K562 (cell line): ENCODE measurements around the gene CSRNP2. TPM values are rescaled to one million over a fixed set of nuclear protein-coding genes. Genes with fewer than 3 reads are reported as not detected.

Source experiments
- ATAC-seq: fragments of 200-7000 bp; cut with Tn5 transposase; 3 replicates; pipeline ENCODE4 v1.9.1; 2020; ENCODE audit warnings: moderate library complexity
- BruUV-seq: library from RNA; stranded (reverse); fragments of 400-500 nt; replicated peaks from 2 replicates; lab custom pipeline; 2021; lab: Mats Ljungman, UMichigan
- CTCF ChIA-PET: fragments of 300-600 bp; formaldehyde crosslinking; extraction: SDS; loops from one replicate; lab custom pipeline; 2021; ENCODE audit warnings: low intra/inter-chr PET ratio; lab: Yijun Ruan, JAX
- POLR2A ChIA-PET: fragments of 300-600, 350-650 bp; sonication (Branson Sonifier 250); formaldehyde crosslinking; extraction: SDS; loops from one replicate; lab custom pipeline; 2021; ENCODE audit warnings: antibody characterized with exemption, inconsistent platforms; lab: Yijun Ruan, JAX
- DNase-seq, 4 experiments: peaks; one replicate each; pipeline versions ENCODE4 v3.0.0 to v3.0.0-alpha.2; 2011 to 2018; ENCODE audit warnings: low spot score in 3 of 4, mixed read lengths in 3 of 4; ENCODE audit errors: extremely low read depth in 1 of 4
- FAIRE-seq: peaks from 2 replicates; lab custom pipeline; 2011; peaks lifted over from hg19 to GRCh38; lab: Jason Lieb, UNC
- H2AFZ ChIP-seq: 2 replicates; pipeline ENCODE4 v1.6.0; 2011; ENCODE audit warnings: low read depth, low read length, control low read depth, inconsistent platforms
- H3K27ac ChIP-seq: fragments of 200-600 bp; 3 replicates; pipeline ENCODE4 v1.8.0; 2011; ENCODE audit warnings: low read depth, mild to moderate bottlenecking, control low read depth, inconsistent platforms, low read length, moderate library complexity, mixed read lengths; ENCODE audit errors: extremely low read depth
- H3K27me3 ChIP-seq, 2 experiments: fragments of 300-600 bp in 1 of 2; 2 replicates in 1 of 2; 3 replicates in 1 of 2; pipeline versions ENCODE4 v1.6.0 to v1.8.0; 2011; ENCODE audit warnings: inconsistent platforms in 2 of 2, low read length in 2 of 2, mild to moderate bottlenecking in 1 of 2, mixed read lengths in 1 of 2, moderate library complexity in 1 of 2; ENCODE audit not compliant: control insufficient read depth in 2 of 2, insufficient read depth in 2 of 2
- H3K36me3 ChIP-seq: fragments of 300-600 bp; 3 replicates; pipeline ENCODE4 v1.8.0; 2011; ENCODE audit warnings: mild to moderate bottlenecking, low read length, inconsistent platforms; ENCODE audit not compliant: control insufficient read depth, insufficient read depth
- H3K4me1 ChIP-seq, 2 experiments: fragments of 200-600 bp in 1 of 2; replicated peaks in 1 of 2; 2 replicates in 1 of 2; 3 replicates in 1 of 2; pipeline versions ENCODE4 v1.5.1 to v1.8.0; 2011; ENCODE audit warnings: inconsistent platforms in 2 of 2, low read length in 2 of 2, mild to moderate bottlenecking in 1 of 2, mixed read lengths in 1 of 2, moderate library complexity in 1 of 2; ENCODE audit not compliant: control insufficient read depth in 2 of 2, insufficient read depth in 2 of 2
- H3K4me2 ChIP-seq: 2 replicates; pipeline ENCODE4 v1.6.1; 2011; ENCODE audit warnings: low read length, control low read depth, inconsistent platforms, mixed read lengths; ENCODE audit not compliant: insufficient read depth
- H3K4me3 ChIP-seq: fragments of 200-600 bp; sonication (generic), shearing (Covaris generic); 2 replicates; pipeline ENCODE4 v1.5.1; 2016; ENCODE audit warnings: control low read depth, inconsistent platforms
- H3K79me2 ChIP-seq: fragments of 200-600 bp; 3 replicates; pipeline ENCODE4 v1.8.0; 2011; ENCODE audit warnings: low read length, inconsistent platforms; ENCODE audit not compliant: control insufficient read depth, insufficient read depth
- H3K9ac ChIP-seq, 2 experiments: 2 replicates each; pipeline versions ENCODE4 v1.6.0 to v1.6.1; 2011; ENCODE audit warnings: low read depth in 2 of 2, low read length in 2 of 2, control low read depth in 1 of 2, inconsistent platforms in 1 of 2, mild to moderate bottlenecking in 1 of 2, mixed read lengths in 1 of 2; ENCODE audit not compliant: insufficient read depth in 1 of 2
- H3K9me1 ChIP-seq: one replicate; pipeline ENCODE4 v1.6.0; 2011; ENCODE audit warnings: inconsistent platforms, mild to moderate bottlenecking, low read length, moderate library complexity; ENCODE audit not compliant: control insufficient read depth, insufficient read depth
- H3K9me3 ChIP-seq: replicated peaks from 2 replicates; pipeline ENCODE4 v1.5.1; 2011; ENCODE audit warnings: low read depth, low read length, inconsistent platforms; ENCODE audit not compliant: control insufficient read depth, insufficient read depth
- H4K20me1 ChIP-seq: replicated peaks from 2 replicates; pipeline ENCODE4 v1.6.1; 2011; ENCODE audit warnings: low read length, inconsistent platforms, mixed read lengths; ENCODE audit not compliant: control insufficient read depth, insufficient read depth
- CEBPB ChIP-seq: fragments of 450-650 bp; IDR thresholded peaks from 2 replicates; pipeline ENCODE4 v1.6.1; 2016; ENCODE audit warnings: missing genetic modification characterization, missing compliant biosample characterization
- PHB ChIP-seq: fragments of 250-450 bp; sonication (Bioruptor Pico); IDR thresholded peaks from 2 replicates; pipeline ENCODE4 v1.5.0; 2021
- ZNF224 ChIP-seq: sonication (generic); formaldehyde crosslinking; IDR thresholded peaks from 2 replicates; pipeline ENCODE4 v1.8.0; 2022; ENCODE audit warnings: mild to moderate bottlenecking, missing genetic modification reagents
- ZNF384 ChIP-seq: IDR thresholded peaks from 2 replicates; pipeline ENCODE4 v1.6.1; 2012; ENCODE audit warnings: low read depth, low read length, improper control_type of control experiment
- WGBS: fragments of 100-300 bp; shearing (Covaris generic); methylation state at CpG from one replicate; pipeline ENCODE4 v1.1.6; 2016; ENCODE audit warnings: low coverage, mixed read lengths; ENCODE audit not compliant: insufficient coverage; ENCODE audit errors: missing lambda C conversion rate; 5-methylcytosine and 5-hydroxymethylcytosine counted together
- in situ Hi-C: fragments of 300-500 bp; cut with MboI; formaldehyde crosslinking; loops from 4 replicates; pipeline ENCODE4 v1.15.0; 2018; ENCODE audit warnings: inconsistent platforms, mixed read lengths
- intact Hi-C: fragments of 100-400 bp; cut with micrococcal nuclease; formaldehyde crosslinking; loops from 2 replicates; pipeline ENCODE4 v1.14.2; 2022
- polyA plus RNA-seq, 8 experiments: library from polyadenylated mRNA; depleted of rRNA in 4 of 8; stranded (reverse) in 5 of 8; unstranded in 3 of 8; fragments of >200 nt; fragmentation: Nextera tagmentation in 2 of 8; fragmentation: Illumina TruSeq in 1 of 8; extraction: Ambion mirVana in 2 of 8; extraction: Trizol in 1 of 8; gene quantifications; 2 replicates each; pipeline versions ENCODE4 v1.2.1 to v1.2.3, GENCODE V29; 2011 to 2014; ENCODE audit warnings: inconsistent platforms in 1 of 8, missing spikeins in 1 of 8
- total RNA-seq, 7 experiments: library from RNA; depleted of rRNA in 6 of 7; stranded (reverse); fragments of >200 nt in 6 of 7; fragmentation: Illumina TruSeq in 2 of 7; extraction: Trizol in 2 of 7; gene quantifications; 2 replicates each; pipeline versions ENCODE4 v1.2.1 to v1.2.3, GENCODE V29; 2011 to 2021; ENCODE audit warnings: low replicate concordance in 1 of 7

The CSRNP2 gene
- total and polyA plus RNA-seq, 9 of the 15 experiments (the other 6 are each of a cell fraction or from before 2014, with no cell fraction given), result 1.6 to 13.9 (median 5.9) TPM

- intact Hi-C loops (no loop called here), in situ Hi-C loops (no loop called here)
- TF ChIP-seq ZNF384 (peak; percentile 18; the same call in 1 of the 2 replicates), ZNF224 (CRISPR knock-in tag) (no peak), CEBPB (tag) (peak; percentile 85)
- no TSS peak for BruUV-seq
- no peaks in the 10 kb centered on the region for H4K20me1 ChIP-seq
- H3K4me1 ChIP-seq, result peaks cover 32 to 58% of the 10 kb centered on the region in 2 experiments
- H3K9me1 ChIP-seq, result no peaks in the 10 kb centered on the region
- no peak for FAIRE-seq
- ChIA-PET POLR2A (interaction anchor here (1.0 to 1.5 kb wide), 2 partner anchors 10 to 301 kb away, joined by 5 read pairs; no protein-coding TSS in a partner anchor), CTCF (no interaction called here)
- H2AFZ ChIP-seq, result no peak overlapping the region
- H3K4me3 ChIP-seq, result no peak overlapping the region
- H3K79me2 ChIP-seq, result peaks cover 97% of the 10 kb centered on the region
- no peaks in the 10 kb centered on the region for H3K27me3 ChIP-seq
- no peak for DNase-seq
- no peak overlapping the region for H3K4me2 ChIP-seq
- peak overlapping the region; percentile 91 for H3K27ac ChIP-seq
- no peaks in the 10 kb centered on the region; the same call in 2 of the 3 replicates for H3K36me3 ChIP-seq
- H3K9me3 ChIP-seq, result no peaks in the 10 kb centered on the region
- 26% methylated on average over 2 of the region's 2 CpGs for WGBS
- H3K9ac ChIP-seq, result peak overlapping the region; percentile 4 to 89; a peak in 2 of 4 replicates
- no peak for ATAC-seq
Measured at GRCh38 chr12:51019927-51020326, 63.5 kb downstream of the CSRNP2 start.

- in situ Hi-C loops (no loop called here), intact Hi-C loops (no loop called here)
- 72% methylated on average over 2 of the region's 2 CpGs for WGBS
Measured at GRCh38 chr12:51018956-51019355, 64.4 kb downstream of the CSRNP2 start.

More at GRCh38 chr12:51018956-51019355, 64.4 kb downstream of the CSRNP2 start:
- H3K9ac ChIP-seq, result peak overlapping the region in 1 of 2 experiments; percentile 89; a peak in 2 of 4 replicates
- peaks cover 97% of the 10 kb centered on the region for H3K79me2 ChIP-seq
- H4K20me1 ChIP-seq, result no peaks in the 10 kb centered on the region
- H3K9me1 ChIP-seq, result no peaks in the 10 kb centered on the region
- no peaks in the 10 kb centered on the region for H3K9me3 ChIP-seq
- no peak for DNase-seq
- H3K4me3 ChIP-seq, result no peak overlapping the region
- BruUV-seq, result no TSS peak
- CTCF ChIA-PET, result no interaction called here
- peak overlapping the region; percentile 37 for H3K27ac ChIP-seq
- no peak overlapping the region for H3K4me2 ChIP-seq
- H2AFZ ChIP-seq, result no peak overlapping the region
- H3K4me1 ChIP-seq, result peaks cover 34 to 58% of the 10 kb centered on the region in 2 experiments
- no peak for ATAC-seq
- H3K36me3 ChIP-seq, result no peaks in the 10 kb centered on the region; the same call in 2 of the 3 replicates
- POLR2A ChIA-PET, result interaction anchor here (1.4 to 1.5 kb wide), 2 partner anchors 9 to 12 kb away, joined by 4 to 5 read pairs; no protein-coding TSS in a partner anchor
- no peak for FAIRE-seq
- H3K27me3 ChIP-seq, result no peaks in the 10 kb centered on the region
- TF ChIP-seq PHB (CRISPR knock-in tag), result no peak
